ENCODE results near the gene ZSCAN12.
"Not testable (repeated sequence)": the region's sequence is repeated elsewhere in the genome, so short reads cannot be mapped to it uniquely, and the experiment has no call there.

Gene ZSCAN12

GRCh38 chr6:28393912-28394662 is 5.5 kb downstream of the ZSCAN12 start:
- peak; percentile 29 for DNase-seq

DNA sequence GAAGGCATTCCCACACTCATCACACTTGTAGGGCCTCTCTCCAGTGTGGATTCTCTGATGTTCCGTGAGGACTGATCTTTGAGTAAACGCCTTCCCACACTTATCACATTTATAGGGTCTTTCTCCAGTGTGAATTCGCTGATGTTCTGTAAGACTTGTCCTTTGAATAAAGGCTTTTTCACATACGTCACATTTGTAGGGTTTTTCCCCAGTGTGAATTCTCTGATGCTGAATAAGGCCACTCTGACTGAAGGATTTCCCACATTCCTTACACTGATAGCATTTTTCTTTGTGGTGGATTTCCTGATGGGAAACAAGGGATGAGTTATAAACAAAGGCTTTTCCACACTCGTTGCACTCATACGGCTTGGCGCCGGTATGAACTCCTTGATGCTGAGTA is 8.9 kb downstream of the ZSCAN12 start:
- no peak for DNase-seq

DNA sequence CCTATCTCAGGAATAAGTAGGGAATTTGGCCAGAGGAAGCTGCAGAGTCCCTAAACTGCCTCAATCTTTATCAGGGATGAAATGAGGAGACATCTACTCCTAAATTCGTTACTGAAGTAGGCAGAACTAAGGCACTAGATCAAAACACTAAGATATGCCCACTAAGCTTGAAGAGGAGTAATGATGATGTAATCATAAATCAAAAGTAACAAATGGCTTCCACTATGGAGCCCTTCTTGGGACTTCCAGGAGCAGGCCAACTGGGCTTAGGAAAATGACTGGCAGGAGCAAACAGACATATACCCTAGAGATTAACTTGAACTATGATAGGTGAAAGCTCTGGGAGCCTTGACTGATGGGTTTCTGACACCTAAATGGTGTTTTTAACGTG is 15.4 kb downstream of the ZSCAN12 start:
- no peak for DNase-seq

GRCh38 chr6:28383235-28384142 is 16.1 kb downstream of the ZSCAN12 start:
- peak; percentile 88 for DNase-seq

DNA sequence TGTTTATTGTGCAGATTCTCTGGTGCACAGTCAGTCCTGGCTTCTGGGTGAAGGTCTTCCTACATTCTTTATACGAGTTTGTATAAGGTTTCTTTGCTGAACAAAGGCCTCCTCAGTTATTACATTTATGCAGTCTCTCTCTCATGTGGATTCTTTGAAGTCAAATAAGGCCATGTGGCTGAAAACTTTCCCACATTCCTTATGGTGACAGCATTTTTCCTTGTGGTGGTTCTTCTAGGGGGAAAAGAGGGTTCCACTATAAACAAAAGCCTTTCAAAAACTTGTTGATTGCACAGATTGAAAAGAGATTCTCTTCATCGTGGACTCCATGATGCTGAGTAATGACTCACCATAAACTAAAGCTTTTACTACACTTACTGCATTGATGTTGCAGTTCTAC is 19.2 kb downstream of the ZSCAN12 start:
- DNase-seq: no peak

GRCh38 chr6:28378644-28379043 is 20.9 kb downstream of the ZSCAN12 start:
- DNase-seq: no peak

DNA sequence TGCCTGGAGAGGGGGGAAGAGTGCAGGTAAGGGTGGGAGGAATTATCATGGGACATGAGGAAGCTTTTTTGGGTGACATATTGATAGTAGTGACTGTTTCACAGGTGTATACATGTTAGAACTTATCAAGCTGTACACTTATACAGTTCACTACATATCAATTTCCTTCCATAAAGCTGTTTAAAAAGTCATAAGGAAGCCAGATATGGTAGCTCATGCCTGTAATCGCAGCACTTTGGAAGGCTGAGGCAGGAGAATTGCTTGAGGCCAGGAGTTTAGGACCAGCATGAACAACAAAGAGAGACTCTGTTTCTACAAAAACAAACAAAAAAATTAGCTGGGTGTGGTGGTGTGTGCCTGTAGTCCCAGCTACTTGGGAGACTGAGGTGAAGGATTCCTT is 21.7 kb downstream of the ZSCAN12 start:
- no peak for DNase-seq

DNA sequence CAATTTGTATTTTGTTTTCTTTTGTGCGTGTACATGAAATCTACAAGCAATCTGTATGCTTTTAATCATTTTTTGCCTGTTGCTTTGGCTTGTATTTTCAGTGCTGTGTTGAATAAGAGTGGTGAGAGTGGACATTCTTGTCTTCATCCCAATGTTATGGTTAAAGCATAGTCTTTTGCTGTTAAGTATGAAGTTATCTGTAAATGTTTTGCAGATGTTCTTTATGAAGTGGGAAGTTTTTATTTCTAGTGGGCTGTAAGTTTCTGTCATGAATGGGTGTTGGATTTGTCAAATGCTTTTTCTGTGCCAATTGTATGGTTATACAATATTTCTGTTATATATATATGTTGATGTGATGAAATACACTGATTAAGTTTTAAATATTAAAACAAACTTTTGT is 25.6 kb downstream of the ZSCAN12 start:
- DNase-seq: no peak

- peak; percentile 69 for DNase-seq
These were observed 27.7 kb downstream of the ZSCAN12 start for GRCh38 chr6:28371706-28372451.

GRCh38 chr6:28371280-28371679 is 28.3 kb downstream of the ZSCAN12 start:
- no peak for DNase-seq

- DNase-seq: peak; percentile 38
These were observed 29.1 kb downstream of the ZSCAN12 start for GRCh38 chr6:28370440-28370839.

DNA sequence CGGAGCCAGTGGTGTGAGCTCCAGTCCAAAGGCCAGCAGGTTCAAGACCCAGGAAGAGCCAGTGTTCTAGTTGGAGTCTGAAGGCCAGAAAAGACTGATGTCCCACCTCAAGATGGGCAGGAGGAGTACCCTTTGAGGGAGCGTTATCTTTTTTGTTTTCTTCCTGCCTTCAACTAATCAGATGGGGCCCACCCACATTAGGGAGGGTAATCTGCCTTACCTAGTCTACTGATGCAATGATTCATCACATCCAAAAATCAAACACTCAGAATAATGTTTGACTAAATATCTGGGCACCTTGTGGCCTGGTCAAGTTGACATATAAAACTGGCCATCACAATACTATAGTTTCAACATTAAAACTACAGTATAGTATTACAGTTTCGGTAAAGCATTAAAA is 30.1 kb downstream of the ZSCAN12 start:
- no peak for DNase-seq

DNA sequence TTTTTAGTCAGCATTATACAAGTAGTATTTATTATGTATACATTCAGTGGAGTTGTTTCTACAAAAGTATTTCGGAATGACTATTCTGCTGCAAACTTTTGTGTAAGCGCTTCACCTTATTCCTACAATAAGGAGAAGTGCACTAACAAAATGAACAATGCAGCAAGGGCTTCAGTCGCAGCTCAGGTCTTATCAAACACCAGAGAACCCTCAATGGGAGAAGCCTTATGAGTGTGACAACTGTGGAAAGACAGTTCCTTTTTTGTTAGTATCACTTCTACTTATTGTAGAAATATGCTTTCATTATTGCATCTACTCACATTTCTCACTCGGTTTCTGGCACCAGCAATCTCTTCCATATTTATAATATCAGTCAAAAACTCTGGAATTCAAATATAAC is 31.0 kb downstream of the ZSCAN12 start:
- no peak for DNase-seq

GRCh38 chr6:28365590-28365989 is 34.0 kb downstream of the ZSCAN12 start:
- DNase-seq: not testable (repeated sequence)

- DNase-seq: no peak
These were observed 38.6 kb downstream of the ZSCAN12 start for GRCh38 chr6:28360961-28361360.

DNA sequence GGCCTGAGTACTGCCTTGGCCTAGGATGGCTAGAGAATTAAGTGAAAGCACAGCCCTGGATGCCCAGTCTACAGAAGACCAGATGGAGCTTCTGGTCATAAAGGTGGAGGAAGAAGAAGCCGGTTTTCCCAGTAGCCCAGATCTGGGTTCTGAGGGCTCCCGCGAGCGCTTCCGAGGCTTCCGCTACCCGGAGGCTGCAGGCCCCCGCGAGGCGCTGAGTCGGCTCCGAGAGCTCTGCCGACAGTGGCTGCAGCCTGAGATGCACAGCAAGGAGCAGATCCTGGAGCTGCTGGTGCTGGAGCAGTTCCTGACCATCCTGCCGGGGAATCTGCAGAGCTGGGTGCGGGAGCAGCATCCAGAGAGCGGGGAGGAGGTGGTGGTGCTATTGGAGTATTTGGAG is 40.0 kb downstream of the ZSCAN12 start:
- not testable (repeated sequence) for DNase-seq

- peak; percentile 67 for DNase-seq
These were observed 42.5 kb downstream of the ZSCAN12 start for GRCh38 chr6:28357036-28357435.

DNA sequence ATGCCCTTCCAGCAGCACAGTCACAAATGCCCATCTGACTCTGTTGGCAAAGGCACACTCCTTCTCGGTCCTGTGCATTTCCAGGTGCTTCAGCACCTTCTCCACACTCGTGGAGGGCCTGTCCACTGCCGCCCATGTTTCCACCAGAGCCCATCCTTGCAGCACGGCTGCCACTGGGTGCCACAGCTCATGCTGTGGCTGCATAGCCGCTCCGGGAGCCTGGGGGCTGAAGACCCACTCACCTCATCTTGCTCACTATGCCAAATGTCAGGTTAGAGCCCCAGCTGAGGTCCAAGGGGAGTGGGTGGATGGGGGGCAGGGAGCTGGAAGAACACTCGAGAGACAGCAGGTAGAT is 42.9 kb downstream of the ZSCAN12 start:
- no peak for DNase-seq

DNA sequence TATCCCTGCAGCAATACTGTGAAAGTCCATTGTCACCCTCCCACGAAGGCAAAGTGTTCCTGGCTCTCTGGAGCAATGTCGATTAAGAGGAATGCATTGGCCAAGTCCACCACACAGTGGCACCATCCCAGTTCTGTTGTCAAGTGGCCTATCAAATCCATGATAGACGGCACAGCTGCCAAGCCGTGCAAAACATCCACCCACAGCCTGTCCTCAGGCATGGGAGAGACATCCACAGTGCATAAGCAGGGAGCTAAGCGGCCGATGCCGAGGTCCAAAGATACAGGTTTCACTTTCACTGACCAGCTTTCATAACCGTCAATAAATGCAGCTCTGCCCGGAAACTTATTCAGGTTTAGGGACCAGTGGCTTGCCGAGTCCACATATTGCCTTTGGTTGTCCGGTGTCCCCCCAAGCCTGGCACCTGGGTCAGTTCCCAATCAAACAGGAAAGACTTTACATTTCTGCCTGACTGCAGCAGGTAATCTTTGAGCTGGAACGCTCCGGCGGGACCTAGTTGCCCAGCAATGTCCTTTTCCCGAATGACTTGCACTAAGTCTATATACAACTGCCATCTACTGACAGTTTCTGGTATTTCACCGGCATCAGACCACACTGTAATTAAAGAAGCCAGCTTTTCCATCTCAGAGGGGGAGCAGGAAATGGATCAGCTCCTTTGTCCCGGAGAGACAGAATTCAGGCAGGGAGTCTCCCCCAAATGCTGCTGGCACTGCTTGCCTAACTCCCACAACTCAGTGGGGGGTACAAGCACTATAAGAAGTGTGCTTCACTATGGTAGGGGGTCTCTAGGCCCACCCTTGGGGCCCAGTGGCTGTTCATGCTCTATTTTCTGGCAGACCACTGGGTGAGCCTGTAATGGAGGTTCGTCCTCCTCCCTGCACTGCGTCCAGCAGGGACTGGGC is 43.5 kb downstream of the ZSCAN12 start:
- peak; percentile 92 for DNase-seq

GRCh38 chr6:28354688-28355554 is 44.6 kb downstream of the ZSCAN12 start:
- no peak for DNase-seq

GRCh38 chr6:28353981-28354676 is 45.4 kb downstream of the ZSCAN12 start:
- DNase-seq: peak; percentile 62

All from hematopoietic multipotent progenitor cell treated with erythropoietin and hydrocortisone succinate and interleukin-3 and kit ligand, for 8 days (in vitro differentiated cells).